ENCODE data around the gene ST6GAL1.
"Not testable (repeated sequence)": the region's sequence is repeated elsewhere in the genome, so short reads cannot be mapped to it uniquely, and the experiment has no call there.

Gene ST6GAL1

DNA sequence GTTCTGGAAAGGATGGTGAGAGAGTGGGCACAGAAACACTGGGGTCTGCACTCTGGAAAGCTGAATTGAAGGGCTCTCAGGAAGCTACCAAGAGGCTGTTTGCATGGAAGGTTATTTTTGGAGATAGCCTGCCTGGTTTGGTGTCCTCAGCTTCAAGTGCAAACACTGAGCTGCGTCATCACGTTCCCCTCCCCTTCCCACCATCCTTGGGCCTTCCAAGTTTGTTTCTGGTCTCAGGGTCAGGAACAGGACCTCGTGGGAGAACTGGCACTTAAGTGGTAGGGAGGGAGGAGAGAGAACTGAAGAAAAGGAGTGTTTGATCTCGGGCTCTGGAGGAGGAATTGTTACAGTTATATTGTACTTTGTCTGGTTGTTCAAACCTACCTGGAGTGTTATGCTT, 10.6 kb downstream of the ST6GAL1 start:
- DNase-seq (ENCODE audit: low read depth, low spot score), result no peak

DNA sequence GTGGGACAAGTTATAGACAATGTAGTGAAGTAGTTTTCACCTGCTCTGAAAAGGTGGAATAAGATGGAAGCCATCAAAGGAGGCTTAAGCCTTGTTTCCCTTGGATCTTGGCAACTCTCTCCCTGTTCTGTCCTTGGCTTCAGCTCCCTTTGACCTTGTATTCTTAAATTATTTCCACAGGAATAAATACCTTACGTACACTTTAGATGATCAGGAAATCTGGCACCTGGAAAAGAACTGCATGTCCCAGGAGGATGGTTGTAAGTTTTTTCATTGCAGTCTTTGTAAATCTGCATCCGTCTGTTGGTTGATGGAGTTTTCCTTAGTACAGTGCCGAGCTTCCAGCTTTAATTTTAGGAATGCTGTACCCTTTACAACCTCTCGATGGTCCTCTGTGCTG, 11.8 kb downstream of the ST6GAL1 start:
- no peak for DNase-seq (ENCODE audit: low read depth, low spot score)

DNA sequence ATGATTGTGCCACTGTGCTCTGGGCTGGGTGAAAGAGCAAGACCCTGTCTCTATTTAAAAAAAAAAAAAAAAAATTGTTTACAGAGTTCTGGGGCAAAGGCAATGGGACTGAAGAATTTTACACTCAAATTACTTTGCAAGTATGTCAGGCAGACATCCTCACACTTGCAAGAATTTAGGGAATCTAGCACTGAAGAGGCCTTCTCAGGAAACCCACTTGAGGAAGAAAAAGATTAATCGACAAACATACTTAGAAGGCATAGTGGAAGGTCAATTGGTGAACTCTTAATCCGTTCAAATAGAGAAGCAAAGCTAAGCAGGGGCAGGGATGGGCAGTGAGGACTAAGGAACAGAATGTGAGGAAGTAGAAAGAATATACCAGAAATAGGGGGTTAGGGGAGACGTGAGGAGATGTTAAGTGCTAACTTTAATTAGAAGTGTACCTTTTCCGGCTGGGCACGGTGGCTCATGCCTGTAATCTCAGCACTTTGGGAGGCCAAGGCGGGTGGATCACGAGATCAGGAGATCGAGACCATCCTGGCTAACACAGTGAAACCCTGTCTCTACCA, 15.0 kb downstream of the ST6GAL1 start:
- DNase-seq (ENCODE audit: low read depth, low spot score), result no peak

DNA sequence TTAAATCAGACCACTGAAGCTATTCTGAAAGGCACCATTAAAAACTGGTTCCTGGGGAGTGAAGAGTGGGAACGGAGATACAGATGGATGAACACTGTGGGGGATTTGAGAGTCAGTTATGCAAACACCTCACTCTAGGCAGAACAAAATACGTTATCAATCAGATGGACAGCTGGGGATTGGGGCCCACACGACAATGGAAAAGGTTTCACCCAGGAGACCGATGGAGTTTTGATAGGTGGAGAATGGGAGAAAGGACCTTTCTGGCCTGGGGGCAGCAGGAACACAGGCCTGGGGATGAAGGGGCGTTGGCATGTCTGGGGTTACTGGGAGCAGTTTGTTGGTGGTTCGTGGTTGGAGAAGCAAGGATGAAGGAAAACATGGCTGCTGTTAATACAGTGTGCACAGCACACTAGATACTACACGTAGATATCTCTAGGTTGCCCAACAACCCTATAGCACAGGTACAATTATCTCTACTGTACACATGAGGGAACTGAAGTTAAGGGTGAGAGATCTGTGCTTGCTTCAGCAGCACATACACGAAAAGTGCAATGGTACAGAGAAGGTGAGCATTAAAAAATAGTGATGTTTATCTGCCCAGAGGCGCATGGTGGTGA, 16.5 kb downstream of the ST6GAL1 start:
- no peak for DNase-seq (ENCODE audit: low read depth, low spot score)

DNA sequence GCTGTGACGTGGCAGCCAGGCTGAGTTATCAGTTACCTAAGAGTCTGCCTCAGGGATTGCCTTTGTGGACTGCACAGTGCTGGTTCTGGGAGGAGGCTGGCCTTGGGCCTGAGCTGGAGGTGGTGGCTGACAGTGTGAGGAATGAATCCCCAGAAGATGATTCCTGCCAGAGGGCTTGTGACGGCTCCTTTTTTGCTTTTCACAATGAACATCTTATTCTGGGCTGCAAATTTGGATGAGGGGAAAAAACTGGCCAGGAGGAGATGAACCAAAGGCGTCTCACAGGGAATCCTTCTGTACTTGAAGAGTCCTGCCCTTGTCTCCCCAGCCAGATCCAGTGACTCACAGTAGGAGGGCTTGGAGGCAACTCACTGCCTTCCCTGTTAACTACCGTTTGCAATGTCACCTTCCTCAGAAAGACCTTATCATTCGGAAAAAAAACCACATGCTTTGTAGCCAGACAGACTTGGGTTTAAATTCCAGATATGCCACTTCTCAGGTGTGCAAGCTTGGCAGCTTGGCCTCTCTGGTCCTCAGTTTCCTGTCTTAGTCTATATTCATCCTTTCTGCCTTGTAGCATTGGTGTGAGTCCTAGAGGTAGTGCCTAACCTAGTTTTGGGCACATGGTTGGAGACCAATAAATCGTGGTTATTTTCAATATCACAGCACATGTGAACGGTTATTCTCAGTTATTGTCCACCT, 19.1 kb downstream of the ST6GAL1 start:
- DNase-seq (ENCODE audit: low read depth, low spot score), result no peak

DNA sequence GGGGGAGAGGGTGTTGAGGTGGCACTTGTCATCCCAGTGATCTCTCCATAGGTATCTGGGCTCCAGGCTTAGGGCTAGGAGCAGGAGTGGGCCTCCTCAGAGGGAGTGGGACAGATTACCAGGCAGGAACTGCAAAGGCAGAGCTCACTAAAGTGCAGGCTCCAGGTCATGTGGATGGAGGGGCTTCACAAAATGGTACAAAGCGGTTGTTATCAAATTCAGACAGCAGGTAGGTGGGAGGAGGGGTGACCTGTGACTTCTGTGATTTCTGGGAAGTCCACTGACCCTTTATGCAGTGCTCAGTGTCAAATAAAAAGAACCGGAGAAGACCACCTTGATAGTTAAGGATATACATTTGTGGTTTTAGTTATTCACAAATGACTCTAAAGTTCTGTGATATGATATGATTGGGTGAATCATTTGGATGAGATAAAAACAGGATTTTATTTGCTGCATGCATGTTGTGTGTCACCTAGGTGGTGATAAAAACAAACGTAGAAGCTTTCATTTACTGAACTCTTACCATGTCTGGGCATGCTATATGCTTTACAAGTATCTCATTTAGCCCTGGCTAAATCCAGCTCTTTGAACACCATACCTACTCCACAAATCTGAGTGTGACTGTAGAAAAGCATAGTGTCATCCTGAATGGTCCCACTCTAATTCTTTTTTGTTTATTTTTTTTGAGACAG, 20.2 kb downstream of the ST6GAL1 start:
- DNase-seq (ENCODE audit: low read depth, low spot score), result no peak

DNA sequence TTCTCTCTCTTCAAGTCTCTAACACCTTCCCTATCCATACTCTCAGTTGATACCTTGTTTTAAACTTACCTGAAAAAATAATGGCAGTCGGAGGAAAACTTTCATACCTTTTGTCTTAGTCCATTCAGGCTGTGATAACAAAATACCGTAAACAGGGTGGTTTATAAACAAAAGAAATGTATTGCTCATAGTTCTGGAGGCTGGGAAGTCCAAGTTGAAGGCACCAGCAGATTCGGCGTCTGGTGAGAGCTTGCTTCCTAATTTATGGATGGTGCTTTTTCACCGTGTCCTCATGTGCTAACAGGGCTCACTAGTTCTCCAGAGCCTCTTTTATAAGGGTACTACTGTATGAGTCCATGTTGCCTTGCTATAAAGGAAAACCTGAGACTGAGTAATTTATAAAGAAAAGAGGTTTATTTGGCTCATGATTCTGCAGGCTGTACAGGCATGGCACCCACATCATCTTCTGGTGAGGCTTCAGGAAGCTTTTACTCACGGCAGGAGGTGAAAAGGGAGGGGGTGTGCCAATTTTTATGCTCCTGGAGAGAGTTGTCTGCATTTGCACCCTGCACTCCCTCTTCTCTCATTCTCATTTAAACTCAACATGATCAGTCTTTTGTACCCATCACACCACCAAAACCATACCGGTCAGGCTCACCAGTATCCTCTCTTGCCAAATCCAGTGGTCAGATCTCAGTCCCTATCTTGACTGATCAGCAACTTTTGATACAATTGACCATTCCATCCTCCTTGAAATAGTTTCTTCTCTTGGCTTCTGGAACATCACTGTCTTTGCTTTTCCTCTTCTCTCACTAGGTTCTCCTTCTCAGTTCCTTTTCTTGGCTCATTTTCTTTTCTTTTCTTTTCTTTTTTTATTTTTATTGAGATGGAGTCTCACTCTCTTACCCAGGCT, 21.6 kb downstream of the ST6GAL1 start:
- DNase-seq (ENCODE audit: low read depth, low spot score), result no peak

DNA sequence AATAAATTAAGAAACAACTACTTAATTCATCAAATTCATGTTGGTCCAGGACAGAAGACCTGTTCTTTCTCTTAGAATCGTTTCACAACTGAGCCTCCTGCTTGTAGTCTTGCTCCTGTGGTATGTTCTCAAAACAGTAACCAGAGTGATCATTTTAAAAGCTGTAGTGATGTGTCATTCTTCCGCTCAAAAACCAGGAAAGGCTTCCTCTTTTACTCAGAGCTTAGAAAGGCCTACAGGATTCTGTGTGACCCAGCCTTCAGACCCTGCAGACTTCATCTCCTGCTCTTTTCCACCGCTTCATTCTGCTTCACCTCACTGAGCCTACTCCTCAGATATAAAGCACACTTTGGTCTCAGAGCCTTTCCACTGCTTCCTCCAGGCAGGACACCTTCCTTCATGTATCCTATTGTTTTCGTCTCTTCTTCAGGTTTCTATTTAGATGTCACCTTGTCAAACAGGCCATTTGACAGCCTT, 22.7 kb downstream of the ST6GAL1 start:
- DNase-seq (ENCODE audit: low read depth, low spot score), result no peak

DNA sequence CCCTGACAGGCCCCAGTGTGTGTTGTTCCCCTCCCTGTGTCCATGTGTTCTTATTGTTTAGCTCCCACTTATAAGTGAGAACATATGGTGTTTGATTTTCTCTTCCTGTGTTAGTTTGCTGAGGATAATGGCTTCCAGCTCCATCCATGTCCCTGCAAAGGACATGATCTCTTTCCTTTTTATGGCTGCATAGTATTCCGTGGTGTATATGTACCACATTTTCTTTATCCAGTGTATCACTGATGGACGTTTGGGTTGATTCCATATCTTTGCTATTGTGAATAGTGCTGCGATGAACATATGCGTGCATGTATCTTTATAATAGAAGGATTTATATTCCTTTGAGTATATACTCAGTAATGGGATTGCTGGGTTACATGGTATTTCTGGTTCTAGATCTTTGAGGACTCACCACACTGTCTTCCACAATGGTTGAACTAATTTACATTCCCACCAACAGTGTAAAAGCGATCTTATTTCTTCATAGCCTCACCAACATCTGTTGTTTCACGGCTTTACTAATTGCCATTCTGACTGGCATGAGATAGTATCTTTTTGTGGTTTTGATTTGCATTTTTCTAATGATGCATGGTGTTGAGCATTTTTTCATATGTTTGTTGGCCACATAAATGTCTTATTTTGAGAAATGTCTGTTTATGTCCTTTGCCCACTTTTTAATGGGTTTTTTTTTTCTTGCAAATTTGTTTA, 23.8 kb downstream of the ST6GAL1 start:
- DNase-seq (ENCODE audit: low read depth, low spot score), result not testable (repeated sequence)

DNA sequence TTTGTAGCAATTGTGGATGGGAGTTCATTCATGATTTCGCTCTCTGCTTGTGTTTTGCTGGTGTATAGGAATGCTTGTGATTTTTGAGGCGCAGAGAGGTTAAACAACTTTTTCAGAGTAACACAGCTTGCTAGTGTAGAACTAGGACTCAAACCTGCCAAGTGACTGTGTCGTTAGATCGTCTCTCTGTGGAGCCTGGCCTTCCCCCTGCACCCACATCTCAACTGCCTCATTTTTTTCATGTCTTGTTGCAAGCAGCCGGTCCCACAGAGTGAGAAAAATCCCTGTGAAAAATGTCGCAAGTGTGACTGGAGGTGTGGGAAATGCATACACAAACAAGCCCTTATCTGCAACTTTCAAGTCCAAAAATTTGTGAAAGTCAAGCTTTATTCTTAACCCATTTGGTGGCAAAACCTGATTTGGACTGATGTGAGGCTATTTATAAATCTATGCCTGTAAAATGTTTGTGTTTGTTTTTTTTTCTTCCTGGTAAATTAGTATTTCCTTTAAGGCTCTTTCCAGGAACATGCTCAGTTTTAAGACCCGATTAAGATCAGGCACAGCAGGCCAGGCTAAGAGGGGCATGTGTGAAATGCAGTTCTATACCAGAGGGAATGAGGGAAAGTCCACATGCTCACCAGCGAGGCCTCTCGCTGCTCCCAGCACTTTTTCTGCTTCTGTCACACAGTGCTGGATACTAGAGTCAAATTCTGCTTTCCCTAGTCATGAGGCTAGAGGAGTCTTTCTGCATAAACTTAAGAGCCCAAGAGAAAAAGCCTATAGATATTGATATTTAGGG, 25.8 kb downstream of the ST6GAL1 start:
- DNase-seq (ENCODE audit: low read depth, low spot score), result no peak

DNA sequence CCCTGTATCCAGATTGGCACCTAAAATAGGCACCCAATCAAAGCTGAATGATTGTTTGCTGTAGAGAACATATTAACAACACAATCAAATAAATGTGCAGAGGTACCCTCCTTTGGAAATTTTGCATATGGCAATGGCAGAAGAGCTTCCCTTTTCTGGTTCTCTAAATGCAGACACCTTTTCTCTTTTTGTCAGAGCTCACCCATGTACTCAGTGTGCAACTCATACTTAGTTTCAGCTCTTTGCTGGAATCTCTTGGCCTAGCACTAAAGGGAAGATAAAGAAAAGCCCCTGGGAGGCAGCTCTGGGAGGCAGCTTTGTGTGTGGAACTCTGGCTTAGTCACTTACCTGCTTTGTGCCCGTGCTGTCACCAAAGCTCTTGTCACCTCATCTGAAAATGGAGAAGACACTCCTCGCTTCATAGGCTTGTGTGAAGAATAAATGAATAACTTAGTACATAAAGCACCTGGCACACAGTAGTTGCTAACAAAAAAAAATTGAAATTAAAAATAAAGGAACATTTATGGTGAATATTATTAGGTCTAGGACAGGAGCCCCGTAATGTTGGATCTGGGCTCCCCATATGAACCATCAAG, 28.8 kb downstream of the ST6GAL1 start:
- DNase-seq (ENCODE audit: low read depth, low spot score), result no peak

DNA sequence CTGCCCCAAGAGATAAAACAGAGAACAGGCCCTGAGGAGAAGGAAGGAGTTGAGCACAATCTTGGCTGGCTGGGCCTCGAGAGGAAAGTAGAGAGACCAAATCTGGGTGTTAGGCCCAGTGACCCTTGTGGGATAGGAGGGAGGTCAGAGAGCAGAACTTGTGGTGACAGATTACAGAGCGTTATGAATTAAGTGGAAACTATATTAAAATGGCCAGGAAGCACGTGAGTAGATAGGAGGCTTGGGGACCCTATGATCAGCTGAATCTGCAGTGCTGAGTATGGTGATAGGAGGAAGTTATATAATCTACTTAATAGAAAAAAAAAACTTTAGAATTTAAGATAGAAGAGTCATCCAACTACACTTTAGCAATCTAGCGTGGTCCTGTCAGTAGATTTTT, 30.0 kb downstream of the ST6GAL1 start:
- no peak for DNase-seq (ENCODE audit: low read depth, low spot score)

DNA sequence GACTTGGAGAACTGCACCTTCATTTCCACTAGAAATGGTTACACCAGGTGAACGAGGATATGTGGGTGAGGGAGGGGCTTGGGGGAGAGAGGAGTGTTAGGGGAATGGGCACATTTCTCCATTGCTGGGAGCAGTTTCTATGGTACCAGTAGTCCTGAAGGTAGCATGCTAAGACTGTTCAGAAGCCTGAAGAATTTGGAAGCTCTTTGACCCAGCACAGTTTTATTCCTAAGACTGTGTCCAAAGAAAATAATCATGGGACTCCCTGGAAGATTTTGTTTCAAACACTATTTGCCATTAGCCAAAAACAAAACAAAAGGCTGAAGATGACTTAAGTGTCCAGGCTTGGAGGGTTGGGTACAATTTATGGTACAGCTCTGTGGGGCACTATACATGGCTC, 32.1 kb downstream of the ST6GAL1 start:
- no peak for DNase-seq (ENCODE audit: low read depth, low spot score)

DNA sequence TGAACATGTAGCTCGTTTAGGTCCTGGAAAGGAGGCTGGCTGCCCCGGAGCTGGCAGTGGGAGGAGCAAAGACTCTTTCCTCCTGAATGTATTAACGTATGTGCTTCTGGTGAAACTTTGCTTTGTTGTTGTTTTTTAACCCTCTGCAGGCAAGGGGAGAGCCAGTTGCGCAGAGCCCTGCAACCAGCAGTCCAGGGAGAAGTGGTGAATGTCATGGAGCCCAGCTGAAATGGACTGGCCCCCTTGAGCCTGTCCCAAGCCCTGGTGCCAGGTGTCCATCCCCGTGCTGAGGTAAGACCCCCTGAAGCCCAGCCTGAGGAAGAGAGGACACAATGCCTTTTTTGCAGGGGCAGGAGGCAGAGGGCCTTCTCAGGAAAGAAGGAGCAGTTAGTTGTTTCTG, 33.3 kb downstream of the ST6GAL1 start:
- no peak for DNase-seq (ENCODE audit: low read depth, low spot score)

DNA sequence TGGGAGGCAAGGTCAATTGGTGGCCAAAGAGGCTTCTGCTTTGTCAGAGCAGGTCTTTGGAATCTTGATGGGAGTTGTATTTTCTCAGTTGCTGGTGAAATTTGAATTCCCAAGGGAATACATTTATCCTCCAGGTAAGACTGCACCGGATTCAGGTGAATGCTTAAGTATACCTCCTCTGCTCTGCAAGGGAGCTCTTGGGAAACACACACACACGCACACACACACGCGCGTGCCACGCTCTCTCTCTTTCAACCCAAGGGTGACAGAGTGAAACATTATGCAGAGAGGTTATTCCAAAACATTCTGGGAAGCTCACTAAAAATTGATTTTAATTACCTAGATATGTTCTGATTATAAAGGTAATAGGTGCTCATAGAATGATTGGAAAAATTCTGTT, 33.7 kb downstream of the ST6GAL1 start:
- no peak for DNase-seq (ENCODE audit: low read depth, low spot score)

DNA sequence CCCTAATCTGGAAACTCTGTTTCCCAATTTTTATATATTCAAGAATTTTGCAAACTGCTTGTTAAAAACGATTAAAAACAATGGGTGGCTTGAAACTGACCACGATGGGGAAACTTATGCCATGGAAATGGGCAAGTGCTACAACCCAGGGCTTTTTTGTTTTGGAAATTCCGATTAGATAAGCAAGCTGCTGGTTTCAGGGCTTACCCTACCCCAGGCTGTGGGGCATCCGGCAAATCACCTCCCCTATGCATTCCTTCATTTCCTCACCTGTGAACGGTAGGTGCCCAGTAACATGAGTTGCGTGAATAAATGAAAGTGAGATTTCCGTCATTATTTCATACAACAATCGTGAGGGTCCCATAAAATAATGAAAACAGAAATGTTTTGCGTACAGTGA, 34.3 kb downstream of the ST6GAL1 start:
- no peak for DNase-seq (ENCODE audit: low read depth, low spot score)

DNA sequence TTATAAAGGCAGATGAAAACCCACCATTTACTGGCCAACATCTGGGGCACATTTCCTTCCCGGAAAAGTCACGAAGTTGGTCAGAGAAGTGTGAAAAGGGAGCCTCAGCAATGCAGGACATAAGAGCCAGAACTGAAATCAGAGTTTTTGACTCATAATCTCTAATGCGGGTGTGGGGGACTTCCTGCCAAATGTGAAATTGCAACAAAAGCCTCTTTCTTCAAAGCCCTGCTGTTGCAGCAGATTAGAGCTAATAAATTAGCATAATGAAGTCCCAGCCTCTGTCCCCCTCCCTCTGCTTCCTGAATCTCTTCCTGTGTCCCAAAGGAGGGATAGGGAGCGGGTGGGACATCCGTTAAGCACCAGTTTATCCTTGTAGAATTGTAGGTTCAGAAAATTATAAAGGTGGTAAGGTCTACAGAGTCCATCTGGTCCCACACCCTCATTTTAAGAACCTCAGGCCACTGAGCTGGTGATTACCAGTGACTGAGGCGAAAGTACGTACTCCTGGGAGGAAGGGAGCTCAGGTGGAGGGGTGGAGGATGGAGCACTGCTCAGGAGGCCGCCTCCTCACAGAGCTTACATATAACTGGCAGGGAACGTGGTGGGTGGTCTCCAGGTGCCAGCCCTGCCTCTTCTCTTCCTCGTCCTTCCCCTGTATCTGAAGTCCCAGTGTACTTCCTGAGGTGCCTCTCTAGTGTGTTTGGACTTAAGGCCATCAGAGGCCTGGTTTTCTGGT, 35.0 kb downstream of the ST6GAL1 start:
- DNase-seq (ENCODE audit: low read depth, low spot score), result no peak

DNA sequence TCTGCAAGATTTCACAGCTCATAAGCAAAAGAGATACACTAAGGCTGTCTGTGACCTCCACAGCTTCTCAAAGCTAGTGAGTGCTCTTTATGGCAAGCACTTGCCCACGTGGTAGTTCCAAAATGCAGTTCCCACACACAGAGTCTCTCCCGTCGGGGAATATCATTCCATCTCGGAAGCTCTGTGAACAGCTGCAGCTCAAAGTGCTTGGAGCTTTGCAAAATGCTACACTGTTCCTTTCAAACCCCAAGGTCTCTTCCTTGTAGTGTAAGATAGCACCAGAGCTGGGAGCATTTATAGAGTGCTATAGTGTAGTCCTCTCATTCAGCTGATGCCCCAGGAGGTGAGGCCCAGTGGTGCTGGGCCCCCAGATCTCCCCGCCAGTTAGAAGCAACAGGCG, 36.1 kb downstream of the ST6GAL1 start:
- no peak for DNase-seq (ENCODE audit: low read depth, low spot score)

DNA sequence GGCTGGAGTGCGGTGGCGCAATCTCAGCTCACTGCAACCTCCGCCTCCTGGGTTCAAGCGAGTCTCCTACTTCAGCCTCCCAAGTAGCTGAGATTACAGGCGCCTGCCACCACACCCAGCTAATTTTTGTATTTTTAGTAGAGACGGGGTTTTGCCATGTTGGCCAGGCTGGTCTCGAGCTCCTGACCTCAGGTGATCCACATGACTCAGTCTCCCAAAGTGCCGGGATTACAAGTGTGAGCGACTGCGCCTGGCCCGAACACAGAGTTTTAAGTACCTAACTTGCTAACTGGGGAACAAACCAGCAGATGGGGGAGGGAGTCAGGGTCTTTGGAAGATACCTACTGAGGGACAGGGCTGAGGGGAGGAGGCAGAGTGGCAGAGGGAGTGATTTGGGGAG, 36.9 kb downstream of the ST6GAL1 start:
- DNase-seq (ENCODE audit: low read depth, low spot score), result not testable (repeated sequence)

All from iPS DF 19.7 (cell line).